Stimulated activated CD4-positive, alpha-beta T cell treated with anti-CD3 and anti-CD28 coated beads, Interleukin-12 subunit alpha, Interleukin-12 subunit beta, amount 100 ng/mL, for 4 hours (primary cell): ENCODE measurements around the gene PIGR.
"Not testable (repeated sequence)": the region's sequence is repeated elsewhere in the genome, so short reads cannot be mapped to it uniquely, and the experiment has no call there.

Source experiments
- DNase-seq: peaks from one replicate; pipeline ENCODE4 v3.0.0-alpha.2; 2020

The PIGR gene

DNA sequence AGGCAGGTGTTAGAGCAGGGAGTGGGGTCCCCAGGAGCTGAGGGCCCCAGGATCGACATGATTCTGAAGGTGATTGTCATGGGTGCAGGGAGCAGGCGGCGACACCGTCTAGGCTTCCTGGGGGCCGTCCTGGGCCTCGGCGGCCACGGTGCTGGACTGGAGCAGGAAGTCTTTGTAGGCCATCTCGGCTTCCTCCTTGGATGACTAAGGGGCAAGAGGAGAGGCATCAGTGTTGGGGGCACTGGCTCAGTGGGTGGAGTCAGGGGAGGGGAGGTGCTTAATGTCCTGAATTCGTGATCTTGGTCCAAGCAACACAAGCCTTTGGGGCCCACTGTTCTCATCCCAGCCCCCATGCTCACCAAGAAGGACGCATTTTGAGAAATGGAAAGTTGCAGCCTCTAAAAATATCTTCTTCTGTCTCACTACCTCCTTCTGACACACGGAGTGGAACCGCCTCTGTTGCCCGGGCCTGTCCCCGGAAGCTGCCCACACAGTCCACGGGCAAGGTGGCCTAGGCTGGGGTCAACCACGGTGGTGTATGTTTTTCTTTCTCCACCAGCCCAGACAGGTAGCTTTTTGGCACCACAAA, 16.0 kb downstream of the PIGR start:
- no peak for DNase-seq

DNA sequence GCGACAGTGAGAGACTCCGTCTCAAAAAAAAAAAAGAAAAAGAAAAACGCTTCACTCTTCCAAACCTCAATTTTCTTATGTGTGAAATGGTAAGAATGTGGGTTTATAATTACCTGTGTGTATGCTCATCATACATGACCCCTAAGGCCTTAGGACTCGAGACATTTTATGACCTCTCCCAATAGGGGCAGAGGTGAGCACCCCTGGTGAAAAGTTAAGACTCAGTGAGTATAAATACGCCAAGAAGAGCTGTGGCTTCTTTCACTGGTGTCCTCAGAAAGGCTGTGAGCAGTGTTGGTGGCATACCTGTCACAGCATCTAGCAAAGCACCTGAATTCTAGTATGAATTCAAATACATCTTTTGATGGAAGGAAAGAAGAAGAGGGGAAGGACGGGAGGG, 16.7 kb downstream of the PIGR start:
- no peak for DNase-seq

DNA sequence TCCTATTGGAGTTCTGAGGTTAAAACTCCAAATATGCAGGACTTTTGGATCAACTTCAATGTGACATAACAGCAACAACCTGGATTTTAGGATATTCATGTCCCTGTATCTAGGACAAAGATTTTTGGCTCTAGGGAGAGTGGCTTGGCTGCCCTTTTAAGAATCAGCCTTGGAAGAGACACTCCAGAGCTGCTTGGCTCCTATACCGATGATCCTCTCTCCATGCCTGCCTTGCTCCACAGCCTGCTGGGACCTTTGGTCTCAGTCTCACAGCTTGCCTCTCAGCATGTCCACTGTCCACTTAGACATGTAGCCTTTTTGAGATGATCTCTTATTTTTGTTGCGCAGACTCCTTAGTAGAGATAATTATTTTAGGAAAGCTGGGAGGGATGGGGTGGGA, 20.0 kb downstream of the PIGR start:
- DNase-seq, result no peak

DNA sequence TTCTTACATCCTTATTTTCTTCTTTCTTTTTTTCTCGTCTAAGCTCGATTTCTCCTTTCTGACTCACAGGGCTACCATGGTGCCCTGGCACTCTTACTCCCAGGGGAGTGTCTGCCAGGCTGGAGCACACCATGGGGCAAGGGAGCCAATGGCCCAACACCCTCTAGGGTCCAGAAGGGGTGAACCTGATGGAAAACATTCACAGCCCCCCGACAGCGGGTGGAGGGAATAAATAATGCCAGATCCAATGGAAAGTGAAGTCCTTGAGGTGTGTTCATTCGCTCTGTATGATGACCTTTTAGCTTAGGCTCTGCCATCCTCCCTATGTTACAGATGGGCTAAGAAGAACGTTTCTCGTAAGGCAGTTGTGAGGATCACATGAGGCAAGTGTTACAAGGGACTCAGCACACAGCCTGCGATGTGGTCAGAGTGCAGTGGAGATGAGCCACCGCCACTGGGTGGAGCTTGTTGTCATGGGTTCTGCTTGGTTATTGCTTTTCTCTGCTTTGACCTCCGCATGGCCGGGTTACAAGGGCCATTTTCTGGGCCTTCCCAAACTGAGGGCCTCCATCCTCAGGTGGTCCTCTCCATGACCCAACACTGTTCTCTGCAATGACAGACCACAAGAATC, 21.0 kb downstream of the PIGR start:
- DNase-seq, result no peak

DNA sequence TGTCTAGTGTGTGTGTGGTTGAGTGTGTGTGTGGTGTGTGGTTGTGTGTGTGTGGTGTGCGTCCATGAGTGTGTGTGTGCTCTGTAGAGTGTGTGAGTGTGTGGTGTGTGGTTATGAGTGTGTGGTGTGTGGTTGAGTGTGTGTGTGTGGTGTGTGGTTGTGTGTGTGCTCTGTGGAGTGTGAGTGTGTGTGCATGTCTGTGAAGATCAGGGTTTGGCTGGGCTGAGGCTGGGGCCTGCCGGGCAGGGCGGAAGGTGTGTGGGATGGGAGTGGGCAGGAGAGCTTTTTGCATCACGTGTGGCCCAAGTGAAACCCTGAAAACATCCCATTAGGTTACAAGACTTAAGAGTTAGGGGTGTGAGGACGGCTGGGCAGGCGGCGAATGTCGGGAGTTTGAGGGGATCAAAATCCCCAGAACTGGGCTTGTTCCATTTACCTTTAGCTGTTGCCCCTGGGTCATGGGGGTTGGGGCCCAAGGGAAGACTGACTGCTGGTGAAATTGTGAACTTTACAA, 21.6 kb downstream of the PIGR start:
- no peak for DNase-seq

DNA sequence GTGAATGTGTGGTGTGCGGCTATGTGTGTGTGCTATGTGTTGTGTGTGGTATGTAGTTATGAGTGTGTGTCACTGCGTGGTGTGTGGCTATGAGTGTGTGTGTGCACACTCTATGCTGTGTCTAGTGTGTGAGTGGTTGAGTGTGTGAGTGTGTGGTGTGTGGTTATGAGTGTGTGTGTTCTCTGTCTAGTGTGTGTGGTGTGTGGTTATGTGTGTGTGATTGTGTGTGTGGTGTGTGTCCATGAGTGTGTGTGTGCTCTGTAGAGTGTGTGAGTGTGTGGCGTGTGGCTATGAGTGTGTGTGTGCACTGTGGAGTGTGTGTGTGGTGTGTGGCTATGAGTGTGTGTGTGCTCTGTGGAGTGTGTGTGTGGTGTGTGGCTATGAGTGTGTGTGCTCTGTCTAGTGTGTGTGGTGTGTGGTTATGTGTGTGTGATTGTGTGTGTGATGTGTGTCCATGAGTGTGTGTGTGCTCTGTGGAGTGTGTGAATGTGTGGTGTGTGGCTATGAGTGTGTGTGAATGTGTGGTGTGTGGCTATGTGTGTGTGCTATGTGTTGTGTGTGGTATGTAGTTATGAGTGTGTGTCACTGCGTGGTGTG, 22.2 kb downstream of the PIGR start:
- not testable (repeated sequence) for DNase-seq

DNA sequence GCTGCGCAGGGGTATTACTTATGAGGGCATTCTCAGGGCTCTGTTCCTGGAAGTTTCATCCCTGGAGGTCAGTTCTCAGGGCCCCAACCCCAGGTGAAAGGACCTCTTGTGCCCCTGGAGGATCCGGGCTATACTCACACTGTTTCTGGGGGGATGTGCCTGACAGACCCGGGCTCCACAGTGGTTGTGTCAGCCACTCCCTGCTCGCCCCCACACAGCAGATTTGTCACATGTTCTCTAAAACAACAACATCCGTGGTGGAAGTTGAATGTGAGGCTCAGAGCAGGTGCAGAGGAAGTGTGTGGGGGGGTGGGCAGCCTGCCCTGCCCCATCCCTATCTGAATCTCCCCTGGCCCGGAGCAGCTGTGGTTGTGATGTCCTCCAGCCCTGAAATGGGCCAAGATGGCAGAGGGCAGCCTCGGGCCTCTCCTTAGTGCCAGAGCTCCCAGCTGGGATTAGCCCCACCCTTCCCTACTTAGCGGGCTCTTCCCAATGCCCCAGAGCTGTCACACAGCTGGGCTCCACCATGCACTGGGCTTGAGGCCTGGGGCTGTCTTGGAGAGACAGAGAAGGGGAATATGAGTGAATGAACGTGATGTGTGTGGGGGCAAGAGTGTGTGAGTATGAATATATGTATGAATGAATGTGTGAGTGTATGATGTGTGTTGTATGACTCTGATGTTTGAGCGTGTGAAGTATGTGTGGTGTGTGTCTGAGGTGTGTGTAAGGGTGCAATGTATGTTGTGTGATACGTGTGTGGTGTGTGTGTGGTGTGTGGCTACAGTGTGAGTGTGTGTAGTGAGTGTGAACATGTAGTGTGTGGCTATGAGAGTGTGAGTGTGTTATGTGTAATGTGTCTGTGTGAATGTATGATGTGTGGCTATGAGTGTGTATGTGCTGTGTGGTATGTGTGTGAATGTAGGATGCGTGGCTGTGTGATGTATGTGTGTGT, 23.0 kb downstream of the PIGR start:
- DNase-seq, result peak; percentile 51

DNA sequence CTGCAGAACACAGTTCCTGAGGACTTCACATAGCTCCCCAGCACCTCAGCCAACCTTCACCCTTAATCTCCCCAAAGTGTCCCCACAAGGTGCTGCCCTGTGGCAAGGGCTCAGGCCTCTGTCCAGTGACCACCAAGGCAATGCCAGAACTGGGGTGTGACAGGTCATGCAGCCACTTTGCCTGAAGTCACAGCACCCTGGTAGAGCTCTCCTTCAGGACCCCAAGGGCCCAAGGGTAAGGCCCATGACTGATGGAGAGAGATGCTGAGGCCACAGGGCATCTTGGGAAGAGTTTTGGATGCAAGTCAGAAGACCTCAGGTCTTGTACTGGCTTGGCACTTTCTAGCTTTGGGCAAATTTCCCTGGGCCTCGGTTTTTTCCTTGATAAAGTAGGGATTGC, 23.7 kb downstream of the PIGR start:
- DNase-seq, result no peak

DNA sequence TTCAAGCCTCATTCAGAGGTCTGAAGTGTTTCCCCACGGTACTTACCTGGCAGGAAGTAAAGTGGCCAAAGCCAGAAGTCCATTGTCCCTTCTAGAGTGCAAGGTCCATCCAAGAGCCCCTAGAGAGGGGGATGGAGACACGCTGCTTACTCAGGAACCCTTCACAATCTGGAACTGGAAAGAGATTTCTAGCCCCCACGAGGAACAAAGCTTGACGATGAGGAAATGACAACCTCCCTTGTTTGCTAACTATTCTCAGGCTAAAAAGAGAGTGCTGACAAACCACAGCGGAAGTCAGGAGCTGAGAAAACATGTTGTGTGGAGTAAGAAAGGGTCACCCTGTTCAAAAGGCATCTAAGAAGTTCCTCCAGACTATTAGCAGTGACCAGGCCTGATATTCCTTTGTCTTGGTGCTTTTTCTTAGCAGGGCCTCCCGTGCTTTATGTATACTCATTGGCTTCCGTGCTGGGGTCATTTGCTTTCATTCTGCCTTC, 24.4 kb downstream of the PIGR start, which contains the start of gene FCMR:
TSS of gene FCMR (minus strand) at position 170 of the 494 bp plus-strand sequence. CDS start at position 83, 87 bp downstream.
- no peak for DNase-seq

DNA sequence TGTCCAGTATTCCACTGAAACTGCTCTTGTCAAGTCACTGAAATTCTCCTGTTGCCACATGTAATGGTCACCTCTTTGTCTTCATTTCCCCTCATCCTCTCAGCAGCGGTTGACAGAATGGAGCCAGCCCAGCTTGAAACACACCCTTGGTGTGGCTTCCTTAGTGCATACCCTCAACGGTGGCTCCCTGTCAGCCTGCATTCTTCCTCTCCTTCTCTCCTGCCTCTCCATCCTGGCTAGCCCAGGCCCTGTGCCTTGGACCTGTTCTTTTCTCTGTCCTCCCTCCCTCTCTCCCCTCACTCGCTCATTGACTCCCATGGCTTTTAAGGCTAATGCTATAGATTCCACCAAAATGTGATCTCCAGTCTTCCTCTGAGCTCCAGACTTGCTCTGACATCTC, 28.2 kb downstream of the PIGR start:
- no peak for DNase-seq

DNA sequence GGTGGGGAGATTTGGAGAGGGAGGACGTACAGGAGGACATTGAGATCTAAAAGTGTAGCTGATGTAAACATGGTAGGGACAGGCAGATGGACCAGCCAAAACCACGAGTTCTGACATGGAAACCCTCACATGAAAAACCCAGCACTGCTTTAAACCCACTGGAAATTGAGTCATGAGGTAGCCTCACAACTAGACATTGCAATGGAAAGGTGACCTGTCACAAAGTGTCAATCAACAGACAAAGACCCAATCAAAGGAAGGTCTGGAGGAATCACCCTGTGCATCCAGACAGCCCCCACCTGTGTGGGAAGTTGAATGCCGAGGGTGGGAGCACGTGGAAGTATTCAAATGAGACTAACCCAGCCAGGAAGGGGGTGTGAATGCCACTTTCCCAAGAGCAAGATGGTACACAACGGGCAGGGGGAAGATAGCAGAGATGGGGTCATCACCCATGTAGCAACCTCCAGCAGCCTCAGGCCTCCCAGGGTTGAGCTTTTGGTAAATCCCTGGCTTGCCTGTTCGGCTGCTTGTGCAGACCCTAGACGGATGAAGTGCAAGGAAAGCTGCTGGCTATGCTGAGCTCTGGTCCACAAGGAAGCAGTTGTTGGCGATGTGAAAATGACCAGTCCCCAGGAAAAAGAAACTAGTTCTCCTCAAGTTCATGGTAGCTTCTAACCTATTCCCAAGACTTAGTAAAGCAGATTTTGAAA, 30.1 kb downstream of the PIGR start:
- DNase-seq, result no peak

DNA sequence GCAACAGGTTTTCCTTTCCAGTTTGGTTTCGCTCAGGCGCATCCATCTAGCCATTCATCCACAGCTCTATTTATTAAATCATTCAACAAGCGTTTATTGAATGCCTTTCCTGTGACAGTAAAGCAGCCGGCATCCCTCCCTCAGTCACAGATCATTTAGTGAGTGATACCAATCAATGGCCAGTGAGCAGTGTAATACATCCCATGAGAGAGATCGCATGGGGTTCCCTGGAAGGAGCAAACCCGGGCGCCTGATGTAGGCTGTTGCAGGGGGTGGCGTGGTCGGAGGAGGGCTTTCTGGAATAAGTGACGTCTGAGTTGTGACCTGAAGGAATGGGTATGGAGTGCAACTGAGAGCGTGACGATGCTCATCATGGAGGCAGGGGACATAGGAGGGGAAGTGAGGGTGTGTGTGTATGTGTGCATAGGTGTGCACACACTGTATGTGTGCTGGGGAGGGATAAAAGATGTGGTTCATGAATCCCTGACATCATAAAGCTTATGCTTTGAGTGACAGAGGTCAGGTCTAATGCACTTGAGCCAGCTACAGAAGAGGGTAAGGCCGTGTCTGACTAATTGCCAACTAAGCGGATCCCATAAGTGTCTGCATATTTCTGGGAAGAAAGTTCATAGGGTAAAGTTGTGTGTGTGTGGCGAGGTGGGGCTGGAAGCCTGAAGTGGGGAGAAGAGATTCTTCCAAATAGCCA, 31.1 kb downstream of the PIGR start:
- DNase-seq, result no peak

DNA sequence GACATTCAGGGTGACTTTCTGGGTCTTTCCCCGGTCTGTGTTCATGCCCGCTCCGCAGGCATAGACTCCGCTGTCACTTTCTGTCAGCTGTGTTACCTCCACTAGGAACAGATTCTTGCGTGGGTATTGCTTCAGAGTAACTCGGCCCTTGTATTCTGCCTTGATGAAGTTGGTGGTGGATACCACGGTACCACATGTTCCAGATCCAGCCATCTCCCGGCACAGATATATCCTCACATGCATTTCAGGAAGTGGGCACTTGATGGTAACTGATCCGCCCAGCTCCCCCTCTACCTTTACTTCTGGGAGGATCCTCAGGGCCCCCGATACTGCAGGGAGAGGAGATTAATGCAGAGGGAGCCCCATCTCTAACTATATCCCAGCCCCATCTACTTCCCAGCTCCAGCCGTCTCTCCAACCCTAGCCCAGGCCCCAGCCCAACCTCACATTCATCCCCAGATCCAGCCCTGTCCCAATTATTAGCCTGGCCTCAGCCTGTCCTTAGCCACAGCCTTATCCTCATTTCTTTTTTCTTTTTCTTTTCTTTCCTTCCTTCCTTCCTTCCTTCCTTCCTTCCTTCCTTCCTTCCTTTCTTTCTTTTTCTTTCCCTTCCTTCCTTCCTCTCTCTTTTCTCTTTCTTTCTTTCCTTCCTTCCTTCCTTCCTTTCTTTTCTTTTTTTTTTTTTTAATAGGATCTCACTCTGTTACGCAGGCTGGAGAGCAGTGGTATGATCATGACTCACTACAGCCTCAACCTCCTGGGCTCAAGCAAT, 32.3 kb downstream of the PIGR start:
- no peak for DNase-seq

DNA sequence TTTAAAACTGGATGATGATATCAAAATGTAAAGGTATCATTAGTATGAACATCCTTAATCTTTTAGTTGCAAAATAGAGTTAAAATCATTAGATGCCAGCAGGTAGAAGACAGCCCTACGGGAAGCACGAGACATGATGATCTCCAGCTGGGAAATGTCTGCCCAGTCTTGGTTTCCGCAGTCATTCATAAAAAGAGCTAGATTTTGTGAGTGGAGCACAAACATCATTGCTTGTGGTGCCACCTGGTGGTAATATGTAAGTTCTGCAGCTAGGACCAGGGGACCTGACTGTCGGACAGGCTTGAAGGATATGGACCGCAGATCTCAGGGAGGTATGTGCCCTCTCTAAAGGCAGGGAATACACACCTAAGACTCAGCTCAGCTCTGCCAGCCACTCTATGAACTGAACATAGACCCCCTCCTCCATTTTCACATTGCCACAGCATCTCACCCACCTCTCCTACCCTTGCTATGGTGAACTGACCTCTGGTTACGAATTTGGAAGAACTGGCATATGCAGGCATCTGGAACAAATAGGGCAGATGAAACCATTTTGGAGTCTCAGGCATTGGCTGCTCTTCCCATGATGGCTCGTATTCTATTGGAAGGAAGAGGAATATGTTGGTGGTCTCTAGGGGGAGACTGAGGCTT, 33.7 kb downstream of the PIGR start:
- no peak for DNase-seq

DNA sequence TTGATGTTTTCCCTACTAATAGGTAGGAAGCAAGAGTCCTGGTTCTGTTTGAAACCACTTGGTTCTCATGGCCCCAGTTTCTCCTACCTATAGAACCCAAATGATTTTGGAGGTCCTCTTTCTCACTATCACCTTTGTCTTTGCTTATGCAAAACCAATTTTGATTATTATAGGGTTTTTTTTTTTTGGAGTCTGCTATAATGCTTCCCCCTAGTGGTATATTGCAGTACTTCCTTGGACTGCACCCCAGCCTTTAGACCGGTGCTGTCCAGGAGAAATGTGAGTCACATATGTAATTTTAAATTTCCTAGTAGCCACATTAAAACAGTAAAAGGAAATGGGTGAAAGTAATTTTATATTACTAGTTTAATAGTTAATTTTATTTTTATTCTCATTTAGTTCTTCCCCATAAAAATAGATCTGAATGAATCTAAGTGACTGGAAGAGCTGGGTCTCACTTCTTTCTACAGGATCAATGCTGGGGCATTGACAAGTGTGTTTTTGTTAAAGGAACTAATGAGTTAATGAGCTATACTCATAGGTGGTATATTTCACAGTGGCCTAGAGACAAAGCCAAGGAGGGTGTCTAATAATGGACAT, 35.1 kb downstream of the PIGR start:
- no peak for DNase-seq

DNA sequence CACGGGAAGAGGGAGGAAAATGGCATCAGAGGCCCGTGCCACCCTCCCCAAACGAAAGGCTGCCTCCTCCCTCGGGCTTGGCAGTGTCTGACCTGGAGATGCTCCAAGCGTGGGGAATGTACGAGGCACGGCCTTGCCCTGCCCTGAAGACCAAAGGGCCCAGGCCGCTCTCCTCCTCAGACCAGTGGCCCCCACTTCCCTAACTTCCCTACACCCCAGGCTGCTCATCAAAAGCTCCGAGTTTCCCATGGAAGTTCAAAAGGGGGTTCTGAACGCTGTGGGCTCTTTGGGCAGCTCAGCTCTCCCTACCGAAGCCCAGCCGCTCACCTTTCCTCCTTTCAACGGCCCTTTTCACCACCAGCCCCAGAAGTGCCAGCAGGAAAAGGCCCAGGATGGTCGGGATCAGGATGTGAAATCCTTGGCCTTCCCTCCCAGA, 36.4 kb downstream of the PIGR start:
- no peak for DNase-seq

DNA sequence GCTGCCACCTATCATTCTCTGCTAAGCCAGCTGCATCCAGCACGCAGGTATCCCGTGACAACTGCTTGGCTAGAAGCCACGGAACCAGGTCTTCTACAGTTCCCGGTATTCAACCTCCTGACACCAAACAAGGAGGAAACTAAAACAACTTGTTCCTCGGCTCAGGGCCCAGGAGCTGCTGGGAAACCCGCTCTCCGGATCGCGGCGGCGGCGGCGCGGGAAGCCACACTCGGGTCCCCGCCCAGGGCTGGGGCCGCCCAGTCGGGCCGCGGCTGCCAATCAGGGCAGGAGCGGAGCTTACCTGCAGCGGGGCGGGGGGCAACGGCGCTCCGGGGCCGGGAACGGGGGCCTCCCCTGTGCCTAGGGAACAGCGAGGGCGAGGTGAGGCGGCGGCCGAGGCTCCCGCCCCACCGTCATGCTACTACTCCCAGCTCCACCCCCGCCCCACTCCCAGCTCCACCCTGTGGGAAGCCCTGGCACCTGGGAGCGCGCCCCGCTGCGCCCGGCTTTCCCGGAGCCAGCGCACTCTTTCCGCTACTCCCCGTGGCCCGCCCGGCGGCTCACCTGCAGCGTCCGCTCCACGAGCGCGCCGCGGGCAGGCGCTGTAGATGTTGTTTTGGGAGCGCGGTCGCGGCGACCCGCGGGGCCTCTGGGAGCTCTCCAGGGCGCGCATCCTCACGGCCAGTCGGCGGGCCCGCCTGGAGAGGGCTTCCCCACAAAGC, 36.9 kb downstream of the PIGR start:
- peak; percentile 53 for DNase-seq

DNA sequence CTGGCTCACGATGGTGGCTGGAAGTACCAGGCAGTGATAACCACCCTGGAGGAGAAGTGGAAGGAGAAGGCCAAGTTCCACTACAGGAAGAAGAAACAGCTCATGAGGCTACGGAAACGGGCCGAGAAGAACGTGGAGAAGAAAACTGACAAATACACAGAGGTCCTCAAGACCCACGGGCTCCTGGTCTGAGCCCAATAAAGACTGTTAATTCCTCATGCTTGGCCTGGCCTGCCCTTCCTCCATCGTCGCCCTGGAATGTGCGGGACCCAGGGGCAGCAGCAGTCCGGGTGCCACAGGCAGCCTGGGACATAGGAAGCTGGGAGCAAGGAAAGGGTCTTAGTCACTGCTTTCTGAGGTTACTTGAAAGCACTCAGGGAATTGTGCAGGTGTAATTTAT, 38.2 kb downstream of the PIGR start:
- DNase-seq, result no peak
